Suppressor macrophage treated with lipopolysaccharide for 1 hour (primary cell): Measurements from ENCODE around the gene P3H1.
A peak's percentile ranks its signal among the peaks of the same experiment; 100 is the strongest.
"Not testable (repeated sequence)": the region's sequence is repeated elsewhere in the genome, so short reads cannot be mapped to it uniquely, and the experiment has no call there.

Experiments used
- DNase-seq, 3 donors: peaks; one replicate each; pipeline ENCODE4 v3.0.0-alpha.2; 2020 to 2022

The P3H1 gene

DNA sequence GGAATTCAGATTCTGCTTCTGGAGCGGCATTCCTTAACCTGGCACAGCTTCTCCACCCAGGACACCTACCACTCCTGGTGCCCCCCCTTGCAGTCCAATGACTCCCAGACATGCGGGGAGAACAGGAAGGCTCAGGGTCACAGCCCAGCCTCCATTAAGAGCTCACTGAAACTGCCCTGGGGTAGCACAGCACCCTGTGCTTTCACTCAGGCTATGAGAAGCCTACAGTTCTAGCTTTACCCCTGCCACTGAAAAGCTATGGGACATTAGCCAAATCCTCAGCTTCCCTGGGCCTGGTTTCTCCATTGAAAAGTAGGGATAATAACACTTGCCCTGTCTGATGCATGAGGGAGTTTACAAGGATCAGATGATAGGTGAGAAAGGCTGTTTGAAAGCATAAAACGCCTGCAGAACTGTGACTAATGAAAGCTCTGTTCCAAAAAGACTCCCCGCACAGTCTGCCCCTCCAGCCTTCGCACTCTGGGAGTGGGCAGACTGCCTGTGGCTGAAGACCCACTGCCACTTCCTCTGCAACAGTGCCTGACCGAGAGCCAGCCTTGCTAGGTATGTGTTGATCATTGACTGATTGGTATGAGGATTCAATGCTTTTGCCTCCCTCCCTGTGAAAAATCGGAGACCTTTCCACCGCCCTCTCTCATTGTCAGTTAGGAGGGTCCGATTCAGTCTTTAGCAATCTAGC, 24.1 kb downstream of the P3H1 start:
- DNase-seq: no peak

DNA sequence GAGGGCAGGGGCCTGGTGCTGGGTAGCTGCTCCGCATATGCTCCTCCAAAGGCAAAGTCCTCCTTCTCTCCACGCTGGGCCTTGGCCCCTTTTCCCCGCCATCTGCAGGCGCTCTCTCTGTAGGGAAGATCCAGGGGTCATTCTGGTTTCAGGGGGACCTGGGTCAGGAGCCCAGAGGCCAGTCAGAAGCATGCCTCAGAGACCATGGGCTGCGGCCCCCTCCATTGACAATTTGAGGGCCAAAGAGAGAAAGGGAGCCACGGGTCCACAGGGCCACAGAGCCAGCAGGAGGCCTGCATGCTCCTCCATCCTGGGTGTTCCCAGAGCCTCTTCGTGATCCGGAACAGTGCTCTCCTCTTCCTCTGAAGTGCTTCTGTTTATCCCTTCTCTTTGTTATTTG, 24.7 kb downstream of the P3H1 start:
- no peak for DNase-seq

DNA sequence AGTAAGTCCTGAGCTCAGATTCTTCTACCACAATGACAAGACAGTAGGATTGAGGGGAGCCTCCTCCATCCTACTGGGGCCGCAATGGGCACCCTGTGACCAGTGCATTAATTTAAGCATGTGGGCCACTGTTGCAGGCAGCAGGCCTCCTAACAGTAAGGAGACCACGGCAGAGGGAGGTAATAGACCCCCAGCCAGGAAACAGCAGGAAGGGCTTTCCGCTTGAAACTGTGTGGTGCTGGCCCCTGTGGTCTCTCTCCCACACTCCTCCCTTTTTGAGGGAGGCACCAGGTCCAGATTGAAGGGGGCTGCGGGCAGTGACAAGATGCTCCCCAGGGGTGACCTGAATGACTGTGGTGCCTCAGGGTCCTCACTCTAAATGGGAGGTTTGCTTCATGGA, 25.1 kb downstream of the P3H1 start:
- no peak for DNase-seq

DNA sequence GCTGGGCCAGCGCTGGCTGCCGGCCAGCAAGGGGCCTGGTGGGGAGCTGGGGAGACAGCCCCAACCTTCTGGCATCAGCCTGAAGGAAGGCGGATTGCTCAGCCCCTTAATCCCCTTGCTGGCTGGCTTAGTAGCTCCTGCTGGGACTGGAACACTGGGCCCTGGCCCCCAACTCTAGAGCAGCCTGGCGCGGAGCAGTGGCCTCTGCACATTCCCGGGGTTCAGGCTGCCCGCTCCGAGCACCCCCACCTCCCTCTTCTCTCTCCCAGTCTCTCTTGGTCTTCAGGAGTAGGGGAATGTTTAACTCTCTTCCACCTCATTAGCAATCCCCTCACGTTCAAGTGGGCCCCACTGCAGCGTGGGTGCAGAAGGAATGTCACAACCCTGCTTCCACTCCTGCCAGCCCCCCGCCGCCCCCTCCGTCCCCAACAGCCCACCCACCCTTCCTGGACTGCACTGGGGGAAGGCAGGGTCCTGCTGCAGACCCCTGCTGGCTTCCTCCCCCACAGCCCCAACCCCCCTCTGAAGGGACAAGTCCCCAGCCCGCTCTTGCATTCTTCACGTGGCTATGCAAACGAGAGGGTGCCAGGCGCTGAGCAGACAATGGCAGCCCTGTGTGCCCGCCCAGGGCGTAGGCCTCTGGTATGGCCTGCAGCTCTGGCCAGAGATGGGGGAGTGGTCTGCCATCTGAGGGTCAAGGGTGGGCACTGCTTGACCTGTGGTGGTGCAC, 25.8 kb downstream of the P3H1 start:
- no peak for DNase-seq

DNA sequence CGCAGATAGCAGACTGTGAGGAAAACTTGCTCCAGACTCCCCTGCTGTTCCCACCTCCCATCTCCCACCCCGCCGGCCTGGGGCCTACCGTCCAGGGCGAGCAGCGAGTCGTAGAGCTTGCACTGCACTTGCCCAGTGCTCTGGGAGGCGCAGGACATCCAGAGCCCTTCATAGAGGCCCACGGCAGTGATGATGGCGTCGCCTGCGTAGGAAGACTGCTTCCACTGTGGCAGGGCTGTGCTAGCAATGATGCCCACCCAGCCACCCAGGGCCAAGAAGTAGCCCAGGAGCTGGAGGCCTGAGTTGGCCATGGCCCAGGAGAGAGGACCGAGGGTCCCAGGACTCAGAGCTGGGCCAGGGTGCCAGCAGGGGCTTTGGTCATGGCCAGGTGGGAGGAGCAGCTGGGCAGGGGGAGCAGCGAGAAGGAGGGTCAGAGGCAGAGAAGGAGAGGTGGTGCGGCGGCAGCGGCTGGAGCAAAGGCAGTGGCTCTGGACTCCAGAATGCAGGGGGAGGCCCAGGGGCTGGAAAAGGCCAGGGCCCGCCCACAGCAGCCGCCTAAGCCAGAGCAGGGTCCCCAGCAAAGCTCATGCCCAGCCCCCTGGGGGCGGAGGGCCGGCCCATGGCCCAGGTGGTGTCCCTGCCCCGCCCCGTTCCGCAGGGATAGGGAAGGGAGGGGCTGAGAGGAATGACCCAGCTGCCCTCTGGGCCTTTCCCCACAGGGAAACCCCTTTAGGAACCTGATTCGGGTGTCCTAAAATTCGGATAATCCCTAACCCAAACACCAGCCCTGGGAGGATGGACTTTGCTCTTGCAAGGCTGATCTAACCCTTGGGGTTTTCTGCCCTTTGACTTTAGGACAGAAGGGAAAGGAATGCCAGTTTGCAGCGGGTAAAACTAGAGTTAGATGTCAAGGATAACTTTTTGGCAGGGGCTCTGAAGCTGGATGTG, 26.8 kb downstream of the P3H1 start, which contains the start of gene CLDN19:
TSS of gene CLDN19 (minus strand) at position 484 of the 948 bp plus-strand sequence. CDS start at position 311, 173 bp downstream.
- peak in 1 of 3 donors; percentile 32 for DNase-seq

DNA sequence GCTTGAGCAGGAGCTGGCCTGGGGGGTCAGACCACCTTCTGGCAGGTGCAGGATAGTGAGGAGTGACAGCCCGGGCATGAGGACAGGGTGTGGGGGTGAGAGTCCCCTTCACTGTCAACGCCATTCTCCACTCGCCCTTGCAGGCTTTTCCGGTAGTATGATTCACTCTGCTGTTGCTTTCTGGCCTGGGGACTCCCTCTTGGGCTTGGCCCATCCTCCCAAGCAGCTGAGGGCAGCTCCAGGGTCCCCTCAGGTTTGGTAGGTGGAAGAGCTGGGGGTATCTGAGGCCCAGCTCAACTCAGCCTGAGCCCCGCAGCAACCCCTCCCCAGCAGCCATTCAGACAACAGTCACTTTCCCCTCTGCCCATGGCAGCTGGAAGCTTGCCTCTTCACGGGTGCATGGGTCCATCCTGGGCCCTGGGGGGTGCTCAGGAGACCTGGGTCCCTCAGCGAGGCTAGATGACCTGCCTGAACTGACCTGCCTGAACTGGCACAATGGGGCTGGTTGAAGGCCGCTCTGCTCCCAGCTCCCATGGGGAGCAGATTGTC, 28.1 kb downstream of the P3H1 start:
- no peak for DNase-seq

DNA sequence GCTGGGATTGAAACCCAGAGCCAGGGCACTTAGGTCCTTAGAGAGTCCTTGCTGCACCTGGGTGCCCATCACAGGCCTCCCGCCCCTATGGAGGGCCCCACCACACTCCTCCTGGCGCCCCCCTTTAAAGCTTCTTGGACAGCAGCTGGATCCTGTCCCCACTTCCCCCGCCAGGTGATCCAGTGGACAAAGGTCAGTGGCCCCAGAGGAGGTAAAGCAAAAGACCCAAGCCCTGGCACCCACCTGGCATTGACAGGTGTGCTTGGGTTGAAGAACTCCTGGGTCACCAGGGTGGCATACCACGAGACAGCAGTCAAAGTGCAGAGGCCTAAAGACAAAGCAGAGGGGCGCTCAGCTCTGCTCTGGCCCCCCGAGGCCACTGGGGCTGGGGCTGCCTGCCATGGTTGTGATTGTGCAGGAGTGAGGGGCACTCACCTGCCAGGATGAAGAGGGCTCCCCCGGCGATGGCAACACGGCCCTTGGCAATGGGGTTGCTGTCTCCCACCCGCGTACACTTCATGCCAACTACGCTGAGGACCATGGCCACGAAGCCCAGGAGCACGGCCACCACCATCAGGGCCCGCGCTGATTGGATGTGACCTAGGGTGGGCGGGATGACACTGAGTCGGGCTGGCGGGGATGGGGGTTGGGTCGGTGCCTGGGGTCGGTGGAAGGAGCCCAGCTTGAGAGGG, 28.7 kb downstream of the P3H1 start:
- no peak for DNase-seq

DNA sequence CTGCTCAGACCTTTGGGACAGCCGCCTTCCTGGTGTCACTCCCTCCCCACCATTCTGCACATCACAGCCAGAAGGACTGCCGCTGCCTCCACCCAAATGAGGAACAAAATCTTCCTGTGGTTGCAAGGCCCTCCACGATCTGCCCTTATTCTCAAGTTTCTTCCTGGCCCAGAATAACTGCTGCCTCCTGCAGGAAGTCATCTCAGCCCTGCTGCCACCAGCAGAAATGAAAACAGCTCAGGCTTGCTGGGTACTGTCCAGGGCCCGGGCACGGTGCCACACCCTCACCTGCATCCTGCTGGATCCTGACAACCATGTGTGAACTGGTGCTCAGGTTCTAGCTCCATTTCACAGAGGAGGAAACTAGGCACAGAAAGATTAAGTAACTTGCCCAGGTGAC, 29.6 kb downstream of the P3H1 start:
- DNase-seq: peak; percentile 51 to 58 (median 56)

DNA sequence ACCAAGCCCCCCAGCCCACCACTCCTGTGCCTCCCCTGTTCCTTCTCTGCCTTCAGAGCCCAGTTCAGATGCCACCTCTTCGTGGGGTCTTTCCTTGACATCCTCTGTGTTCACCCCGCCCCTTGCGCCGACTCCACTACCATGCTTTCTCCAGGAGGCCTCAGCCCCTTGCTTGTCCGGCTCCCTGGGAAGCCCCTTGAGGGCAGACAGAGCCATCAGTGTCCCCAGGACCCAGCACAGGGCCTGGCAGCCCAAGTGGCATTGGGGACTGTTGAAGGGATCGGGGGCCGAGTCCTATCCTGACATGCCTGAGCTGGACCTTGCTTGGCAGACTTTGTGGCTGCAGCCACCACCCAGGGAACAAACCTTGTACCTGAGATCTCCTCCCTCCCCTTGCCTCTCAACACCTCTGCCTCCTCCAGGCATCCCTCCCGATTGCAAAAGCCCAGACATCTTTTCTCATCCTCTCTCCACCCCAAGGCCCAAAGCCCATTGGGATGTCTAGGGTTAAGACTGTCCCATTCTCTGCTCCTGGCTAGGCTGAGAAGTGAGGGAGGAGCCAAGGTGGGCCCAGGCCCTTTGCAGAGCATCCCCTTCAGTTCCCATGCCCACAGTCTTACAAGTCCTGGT, 30.1 kb downstream of the P3H1 start:
- DNase-seq: no peak

DNA sequence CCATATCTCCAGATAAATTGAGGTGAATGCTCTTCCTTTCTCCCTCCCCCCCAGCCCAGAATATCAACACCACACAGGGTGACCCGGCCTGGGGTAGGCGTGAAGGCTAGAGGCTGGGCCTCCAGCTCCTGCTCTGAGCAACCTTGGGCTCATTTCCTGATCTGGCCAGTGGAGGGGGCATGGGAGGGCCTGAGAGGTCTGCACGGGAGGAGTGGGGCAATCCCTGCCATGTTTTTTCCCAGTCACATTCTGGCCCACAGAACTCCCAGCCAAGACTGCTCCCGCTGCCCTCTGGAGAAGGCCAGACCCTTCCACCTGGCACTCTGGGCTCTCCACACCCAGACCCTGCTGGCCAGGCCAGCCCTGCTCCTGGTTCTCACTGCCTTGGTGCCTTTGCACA, 30.7 kb downstream of the P3H1 start:
- DNase-seq: peak; percentile 50 to 63 (median 52)

DNA sequence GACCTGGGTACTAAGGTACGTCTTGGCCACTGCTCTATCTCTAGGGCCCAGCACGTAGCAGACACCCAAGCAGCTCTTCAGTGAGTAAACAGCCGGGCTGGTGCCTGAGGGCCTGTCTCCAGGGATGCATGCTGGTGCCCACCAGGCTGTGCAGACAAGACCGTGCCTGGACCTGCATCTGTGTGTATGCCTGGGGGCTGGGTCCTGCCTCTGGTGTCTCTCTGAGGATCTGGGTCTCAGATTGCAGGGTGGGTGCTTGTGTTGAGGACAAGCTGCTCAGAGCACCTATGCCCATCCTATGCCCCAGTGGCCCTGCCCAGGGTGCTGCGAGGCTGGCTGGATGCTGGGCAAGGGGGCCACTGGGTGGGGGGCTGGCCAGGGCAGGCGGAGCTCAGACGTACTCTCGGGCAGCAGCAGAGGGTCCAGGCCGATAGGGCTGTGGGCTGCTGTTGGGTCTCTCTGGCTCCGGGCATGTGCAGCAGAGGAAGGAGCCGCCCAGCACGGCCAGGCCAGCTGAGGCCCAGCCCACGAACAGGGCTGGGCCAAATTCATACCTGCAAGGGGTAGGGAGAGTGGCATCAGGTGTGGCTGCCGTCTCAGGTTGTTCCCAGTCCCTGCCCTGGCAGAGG, 31.2 kb downstream of the P3H1 start:
- no peak for DNase-seq

DNA sequence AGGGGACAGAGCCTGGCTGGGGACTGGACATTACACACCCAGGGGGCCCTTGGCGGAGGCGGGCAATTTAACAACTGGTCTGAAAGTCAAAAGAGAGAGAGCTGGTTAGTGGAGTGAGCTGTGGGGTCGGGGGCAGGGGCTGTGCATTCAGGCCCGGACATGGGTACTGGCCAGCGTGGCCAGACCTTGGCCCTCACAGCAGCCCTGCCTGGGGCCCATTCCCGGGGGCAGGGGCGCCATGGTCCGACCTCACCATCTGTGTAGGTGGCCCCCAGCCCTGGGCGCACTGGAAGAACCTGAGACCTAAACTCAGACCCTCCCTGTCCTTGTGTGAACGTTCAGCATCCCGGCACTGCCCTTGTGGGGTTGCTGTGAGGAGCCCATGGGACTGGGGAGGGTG, 31.8 kb downstream of the P3H1 start:
- DNase-seq: no peak

DNA sequence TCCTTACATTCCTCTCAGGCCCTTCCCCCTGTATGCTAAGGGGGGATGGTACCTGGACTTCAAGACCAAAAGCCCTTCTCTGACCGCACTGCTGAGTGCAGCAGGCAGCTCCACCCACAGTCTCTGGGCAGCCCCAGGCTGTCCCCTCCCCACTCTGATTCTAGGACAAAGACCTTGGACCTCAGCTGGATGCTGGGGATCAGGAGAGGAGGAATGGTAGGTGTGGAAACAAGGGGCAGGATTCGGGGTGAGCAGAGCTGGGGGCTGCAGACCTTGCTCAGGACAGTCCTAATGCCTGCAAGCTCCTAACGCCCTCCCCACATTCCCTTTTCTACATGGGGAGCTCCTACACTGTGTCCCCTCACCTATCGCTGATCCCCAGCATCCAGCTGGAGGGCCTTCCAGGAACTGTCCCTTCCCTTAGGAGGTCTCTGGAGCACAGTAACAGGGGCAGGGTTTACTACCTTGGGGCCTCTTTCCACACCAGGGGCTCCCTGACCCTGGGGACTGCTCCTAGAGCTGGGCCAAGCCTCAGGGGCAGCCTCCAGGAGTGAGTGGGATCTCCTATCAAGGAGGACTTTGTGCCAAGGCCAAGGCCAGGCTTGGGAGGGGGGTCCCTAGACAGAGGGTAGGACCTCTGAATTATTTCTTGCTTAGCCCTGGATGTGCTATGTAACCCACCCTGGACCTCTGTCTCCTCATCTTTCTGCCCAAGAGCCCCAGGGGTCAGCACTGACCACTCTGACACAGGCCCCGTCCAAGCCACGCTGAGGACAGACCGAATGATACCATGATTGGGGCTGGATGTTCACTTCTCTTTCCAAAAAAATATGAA, 32.4 kb downstream of the P3H1 start:
- no peak for DNase-seq

DNA sequence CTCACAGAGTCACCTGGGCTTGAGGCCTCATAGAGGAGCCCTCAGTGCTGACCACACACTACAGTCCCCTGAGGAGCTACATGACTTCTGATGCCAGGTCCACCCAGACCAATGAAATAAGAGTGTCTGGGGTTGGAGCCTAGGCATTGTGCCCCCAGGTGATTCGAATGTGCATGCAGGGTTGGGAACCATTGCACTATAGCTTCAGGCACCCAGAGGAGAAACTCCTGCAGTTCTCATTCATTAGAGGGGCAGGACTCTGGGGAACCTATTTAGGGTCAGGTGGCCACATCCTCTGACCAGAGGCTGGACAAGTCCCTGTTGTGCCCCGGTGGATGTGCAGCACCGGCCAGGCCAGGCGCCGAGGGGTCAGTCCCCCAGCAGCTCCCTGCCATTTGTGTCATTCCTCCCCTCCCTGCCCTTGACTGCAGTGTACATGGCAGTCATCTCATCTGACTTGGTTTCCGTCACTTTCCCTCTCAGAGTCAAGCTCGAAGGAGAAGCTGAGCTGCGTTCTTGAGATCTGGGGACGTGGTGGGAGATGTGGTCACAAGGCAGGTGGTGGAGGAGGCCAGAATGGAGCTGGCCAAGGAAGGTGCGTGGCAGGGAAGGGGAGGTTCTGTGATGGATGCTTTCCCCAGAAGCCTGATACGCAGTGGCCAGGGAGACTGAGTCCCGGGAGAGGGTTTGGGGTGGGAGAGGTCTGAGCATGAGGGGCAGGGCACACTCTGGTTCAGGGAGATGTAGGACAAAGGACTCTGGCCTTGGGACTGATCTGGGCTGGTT, 33.2 kb downstream of the P3H1 start:
- no peak for DNase-seq

DNA sequence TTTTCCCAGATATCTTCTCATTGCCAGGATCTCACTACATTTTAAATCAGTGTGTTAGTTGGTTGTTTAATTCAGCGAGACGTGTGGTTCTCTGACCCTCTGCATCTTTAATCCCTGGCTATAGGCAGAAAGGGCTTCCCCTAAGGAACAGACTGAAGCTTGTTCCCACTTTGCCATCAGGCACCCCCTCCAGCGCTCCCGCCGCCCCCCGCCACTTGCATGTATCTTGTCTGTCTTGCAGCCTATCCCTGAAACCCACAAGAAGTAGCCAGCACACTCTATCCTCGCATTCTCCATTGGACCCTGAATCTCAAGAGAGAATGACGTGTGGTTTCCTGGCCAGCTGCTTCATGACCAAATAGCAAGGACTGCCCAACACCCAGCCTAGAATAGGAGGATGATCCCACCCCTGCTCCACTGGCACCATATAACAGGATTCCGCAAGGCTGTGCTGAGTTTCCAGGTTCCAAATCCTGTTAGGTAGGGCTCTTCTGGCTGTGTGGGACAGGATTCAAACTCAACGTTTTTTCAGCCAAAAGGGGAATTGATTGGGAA, 34.6 kb downstream of the P3H1 start:
- DNase-seq: no peak

DNA sequence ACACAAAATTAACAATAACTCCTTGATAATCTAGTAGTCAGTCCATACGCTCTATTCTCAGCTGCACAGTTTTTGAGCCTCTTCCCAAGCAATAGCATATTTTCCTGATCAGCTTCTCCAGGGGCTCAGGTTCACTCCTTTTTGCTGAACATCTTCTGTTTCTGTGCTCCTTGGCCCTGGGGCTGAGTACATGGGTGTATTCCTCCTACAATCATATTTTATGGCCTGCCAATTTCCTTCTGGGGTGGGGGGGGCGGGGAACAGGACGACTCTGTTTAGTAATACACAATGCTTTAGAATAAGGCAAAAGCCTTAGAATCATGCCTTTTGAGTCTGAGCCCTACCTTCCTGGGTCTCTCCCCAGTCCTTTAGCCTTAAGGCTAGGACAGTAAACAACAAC, 35.2 kb downstream of the P3H1 start:
- DNase-seq: no peak

DNA sequence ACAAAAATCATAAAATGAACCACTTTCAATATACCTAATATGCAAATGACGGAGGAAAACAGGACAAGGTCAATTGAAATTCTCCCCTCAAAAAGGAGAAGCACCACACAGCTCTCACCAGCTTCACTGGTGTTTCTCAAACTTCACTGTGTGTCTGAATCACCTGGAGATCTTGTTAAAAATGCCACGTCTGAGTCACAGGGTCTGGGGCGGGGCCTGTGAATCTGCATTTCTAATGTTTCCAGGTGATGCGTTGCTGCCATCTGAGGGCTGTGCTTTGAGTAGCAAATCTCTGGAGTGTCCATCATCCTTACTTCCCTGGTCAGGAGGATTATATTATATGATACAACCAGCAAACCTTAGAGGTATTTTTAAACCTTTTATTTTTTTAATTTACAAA, 35.8 kb downstream of the P3H1 start:
- DNase-seq: peak in 1 of 3 donors; percentile 9

DNA sequence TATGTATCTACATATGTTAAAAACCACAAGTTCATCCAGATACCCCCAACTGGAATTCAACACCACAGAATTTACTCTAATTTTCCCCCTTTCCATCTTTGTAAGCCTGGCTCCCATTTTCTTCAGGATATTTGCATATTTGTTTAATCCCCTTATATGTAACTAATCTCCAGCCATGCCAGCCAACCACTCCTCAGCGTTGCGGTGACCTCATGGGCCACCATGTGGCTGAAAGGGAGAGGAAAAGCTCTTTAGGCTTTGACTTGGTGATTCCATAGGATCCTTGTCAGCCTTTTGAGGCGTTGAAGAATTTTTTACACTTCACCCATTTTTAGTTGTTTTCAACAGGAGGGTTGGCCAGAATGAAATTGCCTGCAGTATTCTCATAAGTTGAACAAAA, 36.8 kb downstream of the P3H1 start:
- DNase-seq: no peak

DNA sequence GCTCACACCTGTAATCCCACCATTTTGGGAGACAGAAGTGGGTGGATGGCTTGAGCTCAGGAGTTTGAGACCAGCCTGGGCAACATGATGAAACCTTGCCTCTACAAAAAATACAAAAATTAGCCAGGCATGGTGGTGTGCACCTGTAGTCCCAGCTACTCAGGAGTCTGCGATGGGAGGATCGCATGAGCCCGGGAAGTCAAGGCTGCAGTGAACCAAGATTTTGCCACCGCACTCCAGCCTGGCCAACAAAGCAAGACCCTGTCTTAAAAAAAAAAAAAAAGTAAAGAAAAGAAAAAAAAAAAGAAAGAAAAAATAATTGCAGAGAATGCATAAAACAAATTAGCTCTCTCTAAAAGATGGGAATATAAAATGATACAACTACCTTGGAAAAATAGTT, 41.0 kb downstream of the P3H1 start:
- not testable (repeated sequence) for DNase-seq
